ENCODE measurements around the gene KLHDC9. TPM values are rescaled to one million over a fixed set of nuclear protein-coding genes. Genes with fewer than 3 reads are reported as not detected.

KLHDC9 gene
- total RNA-seq, 1 donor from 2014 or later = 10.9 TPM

DNA sequence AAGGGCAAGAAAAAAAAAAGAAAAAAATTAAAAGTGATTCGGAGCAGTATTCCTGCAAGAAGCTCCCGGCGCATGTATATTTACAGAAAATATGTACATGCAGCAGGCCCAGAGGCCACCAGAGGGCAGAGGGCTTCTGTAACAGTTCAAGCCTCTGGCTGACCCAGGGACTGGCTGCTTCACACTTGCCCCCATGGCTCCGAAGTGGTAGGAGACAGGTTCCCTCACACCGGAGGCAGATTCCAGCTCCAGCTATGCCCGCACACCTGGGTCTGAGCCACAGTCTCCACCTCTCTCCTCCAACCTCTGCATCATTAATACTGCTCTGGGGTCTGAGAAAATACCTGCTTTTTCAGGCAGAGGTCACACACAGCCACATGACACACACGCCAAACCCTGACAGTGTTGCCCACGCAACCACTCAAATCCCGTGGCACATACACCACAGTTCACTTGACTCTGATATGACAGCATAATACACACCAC lies 26.2 kb upstream of the KLHDC9 start:
- Mint-ChIP-seq H3K27ac (ENCODE audit: unreplicated experiment) (no peak overlapping the region), H3K4me3 (ENCODE audit: unreplicated experiment) (no peak overlapping the region), H3K4me1 (ENCODE audit: low read depth, unreplicated experiment) (no peaks in the 10 kb centered on the region)

DNA sequence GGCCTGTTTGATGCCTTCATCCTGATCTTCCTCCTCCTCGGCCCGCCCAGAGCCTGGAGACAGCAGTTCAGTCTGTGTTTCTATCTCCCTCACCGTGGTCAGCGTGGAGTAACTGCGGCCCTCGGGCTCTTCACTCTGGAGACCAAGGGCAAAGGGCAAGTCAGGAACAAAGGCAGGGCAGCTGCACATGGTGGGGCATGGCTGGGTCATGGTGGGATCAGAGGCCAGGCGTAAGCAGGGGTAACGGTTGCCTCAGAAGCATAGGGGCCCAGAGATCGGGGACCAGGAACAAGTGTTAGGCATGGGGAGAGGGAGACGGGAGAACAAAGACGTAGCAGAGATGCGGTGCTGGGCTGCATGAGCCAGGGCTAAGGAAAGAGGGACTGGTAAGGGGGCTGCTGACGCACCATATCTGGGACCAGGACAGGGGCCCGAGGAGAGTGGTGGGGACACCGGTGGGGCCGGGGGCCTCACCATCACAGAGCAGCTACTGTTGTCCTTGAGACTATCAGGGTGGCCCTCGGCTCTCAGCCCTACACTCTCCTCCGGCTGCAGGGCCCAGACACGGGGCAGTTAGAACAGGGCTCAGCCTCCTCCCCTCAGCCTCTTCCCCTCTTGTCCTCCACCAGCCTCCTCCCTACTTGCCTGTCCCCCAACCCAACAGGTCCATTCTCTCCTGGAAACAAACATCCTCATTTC lies 25.3 kb upstream of the KLHDC9 start:
- H3K27ac Mint-ChIP-seq (ENCODE audit: unreplicated experiment) = no peak overlapping the region
- H3K4me1 Mint-ChIP-seq (ENCODE audit: low read depth, unreplicated experiment) = no peaks in the 10 kb centered on the region

More for the DNA sequence above, 26.2 kb upstream of the KLHDC9 start:
- TF ChIP-seq, protein P1, sequence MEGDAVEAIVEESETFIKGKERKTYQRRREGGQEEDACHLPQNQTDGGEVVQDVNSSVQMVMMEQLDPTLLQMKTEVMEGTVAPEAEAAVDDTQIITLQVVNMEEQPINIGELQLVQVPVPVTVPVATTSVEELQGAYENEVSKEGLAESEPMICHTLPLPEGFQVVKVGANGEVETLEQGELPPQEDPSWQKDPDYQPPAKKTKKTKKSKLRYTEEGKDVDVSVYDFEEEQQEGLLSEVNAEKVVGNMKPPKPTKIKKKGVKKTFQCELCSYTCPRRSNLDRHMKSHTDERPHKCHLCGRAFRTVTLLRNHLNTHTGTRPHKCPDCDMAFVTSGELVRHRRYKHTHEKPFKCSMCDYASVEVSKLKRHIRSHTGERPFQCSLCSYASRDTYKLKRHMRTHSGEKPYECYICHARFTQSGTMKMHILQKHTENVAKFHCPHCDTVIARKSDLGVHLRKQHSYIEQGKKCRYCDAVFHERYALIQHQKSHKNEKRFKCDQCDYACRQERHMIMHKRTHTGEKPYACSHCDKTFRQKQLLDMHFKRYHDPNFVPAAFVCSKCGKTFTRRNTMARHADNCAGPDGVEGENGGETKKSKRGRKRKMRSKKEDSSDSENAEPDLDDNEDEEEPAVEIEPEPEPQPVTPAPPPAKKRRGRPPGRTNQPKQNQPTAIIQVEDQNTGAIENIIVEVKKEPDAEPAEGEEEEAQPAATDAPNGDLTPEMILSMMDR (IDR thresholded peaks at IDR 0.05; ENCODE audit: partially characterized antibody, unreplicated experiment) = peak; percentile 69
- peaks cover 16% of the 10 kb centered on the region for H3K27me3 Mint-ChIP-seq (ENCODE audit: unreplicated experiment)
- peaks cover 2% of the 10 kb centered on the region for H3K36me3 Mint-ChIP-seq (ENCODE audit: unreplicated experiment)
- peaks cover 2% of the 10 kb centered on the region for H3K9me3 Mint-ChIP-seq (ENCODE audit: unreplicated experiment)
- DNase-seq = peak; percentile 72

GRCh38 chr1:161073474-161074121 lies 24.6 kb upstream of the KLHDC9 start:
- Mint-ChIP-seq H3K36me3 (ENCODE audit: unreplicated experiment) (no peaks in the 10 kb centered on the region), H3K9me3 (ENCODE audit: unreplicated experiment) (peaks cover 2% of the 10 kb centered on the region), H3K4me3 (ENCODE audit: unreplicated experiment) (no peak overlapping the region), H3K27me3 (ENCODE audit: unreplicated experiment) (peaks cover 10% of the 10 kb centered on the region), H3K4me1 (ENCODE audit: low read depth, unreplicated experiment) (no peaks in the 10 kb centered on the region), H3K27ac (ENCODE audit: unreplicated experiment) (no peak overlapping the region)
- DNase-seq = no peak
- TF ChIP-seq, protein P1 (IDR thresholded peaks at IDR 0.05; ENCODE audit: partially characterized antibody, unreplicated experiment) = no peak

More for the DNA sequence above, 25.3 kb upstream of the KLHDC9 start:
- peaks cover 11% of the 10 kb centered on the region for H3K27me3 Mint-ChIP-seq (ENCODE audit: unreplicated experiment)
- peaks cover 2% of the 10 kb centered on the region for H3K9me3 Mint-ChIP-seq (ENCODE audit: unreplicated experiment)
- TF ChIP-seq, protein P1 (IDR thresholded peaks at IDR 0.05; ENCODE audit: partially characterized antibody, unreplicated experiment) = no peak
- no peaks in the 10 kb centered on the region for H3K36me3 Mint-ChIP-seq (ENCODE audit: unreplicated experiment)
- H3K4me3 Mint-ChIP-seq (ENCODE audit: unreplicated experiment) = no peak overlapping the region
- no peak for DNase-seq

DNA sequence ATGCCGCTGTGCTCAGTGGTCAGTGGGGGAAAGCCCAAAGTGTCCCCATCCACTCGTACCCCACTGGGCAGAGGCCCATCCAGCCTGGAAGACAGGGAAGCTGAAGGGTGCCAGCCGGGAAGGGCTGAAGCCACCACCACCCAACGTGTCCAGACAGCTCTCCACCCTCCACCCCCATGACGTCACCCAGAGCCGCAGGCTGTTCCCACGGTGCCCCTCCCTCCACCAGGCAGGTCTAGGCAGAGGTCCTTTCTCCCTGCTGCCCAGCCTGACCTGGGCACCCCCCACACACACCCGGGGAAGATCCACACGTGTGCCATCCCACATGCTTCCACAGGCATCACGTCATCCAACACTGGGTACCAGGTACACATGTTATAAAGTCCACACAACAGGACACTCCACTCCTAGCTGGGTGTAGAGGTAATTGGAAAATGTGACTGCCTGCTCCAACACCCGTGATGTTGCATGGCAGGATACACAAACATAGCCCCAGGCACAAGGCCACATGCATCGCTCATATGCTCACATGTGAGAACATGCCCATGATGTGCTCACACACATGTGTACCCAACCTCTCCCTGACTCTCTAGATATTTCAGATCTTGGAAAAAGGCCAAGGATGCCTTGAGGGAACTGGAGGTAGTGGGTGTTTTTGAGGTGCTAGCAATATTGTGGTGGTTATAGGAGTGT lies 23.3 kb upstream of the KLHDC9 start:
- Mint-ChIP-seq H3K27ac (ENCODE audit: unreplicated experiment) (no peak overlapping the region), H3K27me3 (ENCODE audit: unreplicated experiment) (peaks cover 10% of the 10 kb centered on the region), H3K4me3 (ENCODE audit: unreplicated experiment) (no peak overlapping the region), H3K36me3 (ENCODE audit: unreplicated experiment) (peaks cover 5% of the 10 kb centered on the region), H3K4me1 (ENCODE audit: low read depth, unreplicated experiment) (no peaks in the 10 kb centered on the region), H3K9me3 (ENCODE audit: unreplicated experiment) (peaks cover 7% of the 10 kb centered on the region)
- TF ChIP-seq, protein P1 (IDR thresholded peaks at IDR 0.05; ENCODE audit: partially characterized antibody, unreplicated experiment) = no peak
- no peak for DNase-seq

All from glutamatergic neuron (in vitro differentiated cells).